Measurements from ENCODE around the gene MEIS1.

Gene MEIS1

DNA sequence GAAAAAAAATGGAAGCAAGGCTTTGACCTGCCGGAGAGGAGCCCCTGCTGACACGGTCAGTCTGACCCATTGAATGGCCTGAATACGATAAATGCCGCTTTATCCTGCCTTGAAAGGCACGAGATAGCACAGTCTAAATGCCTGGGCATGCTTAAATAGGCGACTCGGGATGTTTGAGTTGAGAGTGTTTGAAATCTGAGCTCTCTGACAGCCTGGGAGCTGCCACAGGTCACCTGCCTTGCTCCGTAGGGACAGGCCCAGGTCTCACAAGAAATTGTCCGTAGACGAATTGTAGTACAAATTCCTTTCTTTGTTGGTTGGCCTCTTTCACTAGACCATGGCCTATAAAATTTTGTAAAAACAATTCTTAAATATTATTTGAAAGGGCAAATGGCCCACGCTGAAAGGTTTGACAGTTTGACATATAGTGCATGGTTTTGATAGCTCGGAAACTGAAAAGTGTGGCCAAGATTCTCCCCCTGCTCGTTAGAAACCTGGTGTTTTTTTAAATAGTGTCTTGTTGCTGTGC lies 72.8 kb downstream of the MEIS1 start:
- peak; percentile 73 for DNase-seq (ENCODE audit: low spot score)

DNA sequence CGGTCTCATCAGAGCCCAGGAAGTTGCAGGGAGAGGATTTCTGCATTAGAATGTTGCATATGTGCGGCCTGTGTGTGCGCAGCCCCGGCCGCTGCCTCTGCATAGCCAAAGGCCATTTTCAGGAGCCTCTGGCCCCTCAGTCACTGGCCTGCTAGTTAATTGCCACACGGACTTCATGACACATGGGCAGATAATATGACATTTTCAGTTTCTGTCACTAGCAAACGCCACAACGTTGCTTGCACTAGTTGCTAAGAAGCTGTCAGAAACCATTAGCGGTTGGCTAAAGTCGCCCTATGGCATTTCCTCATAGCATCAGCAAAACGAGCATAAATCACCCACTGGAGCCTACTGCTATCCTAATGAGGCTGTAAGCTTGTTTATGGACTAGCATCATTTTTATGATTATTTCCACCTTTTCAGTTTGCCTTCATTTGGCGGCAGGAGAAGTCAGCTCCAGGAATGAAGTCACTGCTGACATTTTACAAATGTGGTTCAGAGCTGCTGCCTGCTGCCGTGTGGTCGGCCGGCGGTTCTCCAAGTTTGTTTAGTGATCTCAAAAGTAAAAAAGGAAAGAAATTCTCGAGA lies 73.7 kb downstream of the MEIS1 start:
- no peak for DNase-seq (ENCODE audit: low spot score)

DNA sequence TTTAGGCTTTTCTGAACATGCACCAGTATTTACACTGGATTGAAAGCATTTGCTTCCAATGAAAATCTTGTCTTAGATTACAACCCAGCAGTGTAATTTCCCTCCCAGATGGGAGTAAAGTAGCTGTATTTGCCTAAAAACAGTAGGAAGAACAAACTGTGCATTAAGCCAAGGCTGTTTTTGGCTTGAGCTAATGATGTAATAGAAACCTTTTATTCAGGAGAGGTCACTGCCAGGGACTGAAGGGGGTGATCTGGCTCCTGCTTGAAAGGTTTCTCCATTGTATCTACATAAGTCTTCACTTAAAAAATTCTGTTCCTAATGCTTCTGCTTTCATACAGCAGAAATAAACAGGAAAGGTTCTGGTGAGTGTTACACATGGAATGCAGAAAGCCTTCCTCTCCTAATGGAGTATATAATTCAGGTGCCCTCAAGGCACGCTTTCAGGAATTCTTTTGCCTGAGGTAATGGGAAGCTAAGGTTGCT lies 74.4 kb downstream of the MEIS1 start:
- no peak for DNase-seq (ENCODE audit: low spot score)

DNA sequence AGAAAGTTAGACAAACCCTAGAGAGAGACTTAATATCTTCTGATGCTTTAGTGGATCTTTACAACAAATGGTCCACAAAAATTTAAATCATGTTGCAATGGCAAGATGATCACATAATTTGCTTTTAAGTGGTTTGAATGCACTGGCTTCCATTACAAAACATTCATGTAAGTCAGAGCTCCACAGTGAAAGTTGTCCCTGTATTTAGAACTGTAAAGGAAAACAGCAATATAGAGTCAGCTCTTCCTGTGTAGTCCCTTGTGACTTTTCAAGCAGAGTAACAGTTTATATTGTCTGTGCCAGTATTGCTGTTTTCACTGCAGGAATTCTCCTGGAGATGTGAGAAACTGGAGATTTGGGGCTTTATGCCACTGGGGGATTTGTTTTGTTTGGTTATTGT lies 77.7 kb downstream of the MEIS1 start:
- DNase-seq (ENCODE audit: low spot score): no peak

DNA sequence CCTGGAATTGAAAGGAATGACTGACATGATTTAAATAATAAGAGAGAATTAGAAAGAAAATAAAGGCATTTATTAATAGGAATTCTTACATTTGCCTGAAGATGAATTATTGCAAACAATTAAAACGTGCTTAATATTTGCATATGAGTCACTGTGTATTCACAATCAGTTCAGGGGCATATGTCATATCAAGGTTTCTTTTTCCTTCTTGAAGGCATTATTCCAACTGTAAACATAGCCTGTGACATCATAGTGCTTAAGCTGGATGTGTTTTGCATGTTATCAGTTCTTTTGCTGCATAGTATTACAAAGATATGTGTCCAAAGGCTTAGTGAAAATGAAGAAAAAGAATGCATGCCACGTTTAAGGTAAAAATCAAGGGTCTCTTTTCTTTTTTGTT lies 80.8 kb downstream of the MEIS1 start:
- DNase-seq (ENCODE audit: low spot score): no peak

DNA sequence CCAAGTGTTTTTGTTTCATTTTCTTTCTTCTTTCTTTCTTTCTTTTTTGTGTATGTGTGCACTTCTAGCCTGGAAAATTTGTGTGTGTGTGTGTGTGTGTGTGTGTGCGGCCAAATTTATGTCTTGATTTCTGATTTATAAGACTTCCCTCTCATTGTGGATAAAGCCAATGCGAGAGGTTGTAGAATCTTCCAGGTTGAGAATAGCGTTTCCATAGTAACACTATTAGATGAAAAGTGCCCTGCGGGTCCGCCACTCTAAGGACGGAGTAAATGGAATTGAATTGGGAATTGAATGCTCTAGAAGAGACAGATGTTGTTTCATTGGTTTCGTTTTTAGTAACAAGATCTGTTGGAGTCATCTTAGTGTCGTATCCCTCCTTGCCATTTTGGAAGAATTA lies 81.6 kb downstream of the MEIS1 start:
- no peak for DNase-seq (ENCODE audit: low spot score)

DNA sequence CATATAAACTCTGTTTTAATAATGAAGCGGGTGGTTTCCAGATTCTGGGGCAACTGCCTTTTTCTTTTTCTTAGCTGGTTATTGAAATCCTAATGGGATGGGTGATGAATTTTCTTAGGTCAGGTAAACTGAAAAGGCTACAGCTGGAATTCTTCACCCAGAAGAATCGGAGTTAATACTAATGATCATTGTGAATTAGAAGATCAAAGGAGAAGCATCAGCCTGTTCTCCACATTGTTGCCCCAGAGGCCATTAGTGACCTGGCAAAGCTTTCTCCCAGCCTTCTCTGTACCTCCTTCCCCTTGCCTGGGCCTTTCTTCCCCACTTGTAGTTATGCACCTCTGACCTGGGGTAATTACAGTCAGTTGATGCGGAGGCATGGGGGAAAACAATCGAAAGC lies 82.8 kb downstream of the MEIS1 start:
- DNase-seq (ENCODE audit: low spot score): no peak

DNA sequence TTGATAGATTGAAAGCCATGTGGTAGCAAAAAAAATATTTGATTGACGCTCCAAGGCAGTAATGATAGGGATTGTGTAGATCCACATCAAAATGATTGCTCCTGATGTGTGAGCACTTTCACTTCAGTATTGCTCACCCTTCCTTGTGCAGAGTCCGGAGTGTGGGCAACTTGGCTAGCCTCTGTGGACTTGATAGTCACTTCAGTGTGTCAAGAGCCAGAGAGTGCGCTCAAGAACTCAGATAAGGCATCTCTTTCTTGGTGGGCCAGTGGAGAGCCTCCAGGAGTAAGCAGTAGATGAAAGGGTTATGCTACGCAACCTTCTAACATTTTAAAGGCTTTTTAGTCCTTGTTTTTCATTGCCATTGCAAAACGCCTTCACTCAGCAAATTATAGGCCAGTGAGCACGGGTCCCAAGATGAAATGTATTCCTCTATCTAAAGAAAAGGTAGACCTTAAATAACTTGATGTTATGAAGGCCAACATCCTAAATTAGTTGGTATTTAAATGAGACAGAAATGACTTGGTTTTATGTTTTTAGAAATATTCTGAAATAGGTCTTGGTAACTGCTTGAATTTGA lies 84.4 kb downstream of the MEIS1 start:
- DNase-seq (ENCODE audit: low spot score): no peak

DNA sequence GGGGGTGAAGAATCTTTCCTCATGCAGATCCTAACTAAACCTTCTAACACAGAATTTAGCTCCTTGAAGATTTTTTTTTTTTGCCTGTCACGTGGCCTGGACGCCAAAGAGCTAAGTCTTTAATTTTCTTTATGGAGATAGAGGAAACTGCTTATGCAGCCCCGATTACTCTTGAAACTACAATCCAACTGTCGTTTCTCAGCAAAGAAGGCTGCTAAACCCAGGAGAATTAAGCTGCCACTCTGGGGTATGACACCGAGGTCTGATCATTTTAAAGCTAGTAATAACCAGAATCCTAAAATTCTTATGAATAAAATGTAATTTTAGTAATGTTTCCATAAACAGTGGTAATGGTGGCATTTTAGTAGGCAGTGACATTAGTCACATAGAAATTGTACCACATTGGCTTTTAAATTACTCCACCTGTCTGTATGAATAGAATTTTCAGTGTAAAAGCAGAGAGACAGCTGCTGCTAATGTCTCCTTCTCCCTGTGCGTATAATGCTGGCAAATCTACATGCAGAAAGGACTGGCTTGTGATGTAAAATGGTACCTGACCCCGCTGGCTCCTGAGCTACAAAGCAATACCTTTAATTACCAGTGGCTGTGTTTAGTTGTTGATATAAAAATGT lies 86.5 kb downstream of the MEIS1 start:
- no peak for DNase-seq (ENCODE audit: low spot score)

DNA sequence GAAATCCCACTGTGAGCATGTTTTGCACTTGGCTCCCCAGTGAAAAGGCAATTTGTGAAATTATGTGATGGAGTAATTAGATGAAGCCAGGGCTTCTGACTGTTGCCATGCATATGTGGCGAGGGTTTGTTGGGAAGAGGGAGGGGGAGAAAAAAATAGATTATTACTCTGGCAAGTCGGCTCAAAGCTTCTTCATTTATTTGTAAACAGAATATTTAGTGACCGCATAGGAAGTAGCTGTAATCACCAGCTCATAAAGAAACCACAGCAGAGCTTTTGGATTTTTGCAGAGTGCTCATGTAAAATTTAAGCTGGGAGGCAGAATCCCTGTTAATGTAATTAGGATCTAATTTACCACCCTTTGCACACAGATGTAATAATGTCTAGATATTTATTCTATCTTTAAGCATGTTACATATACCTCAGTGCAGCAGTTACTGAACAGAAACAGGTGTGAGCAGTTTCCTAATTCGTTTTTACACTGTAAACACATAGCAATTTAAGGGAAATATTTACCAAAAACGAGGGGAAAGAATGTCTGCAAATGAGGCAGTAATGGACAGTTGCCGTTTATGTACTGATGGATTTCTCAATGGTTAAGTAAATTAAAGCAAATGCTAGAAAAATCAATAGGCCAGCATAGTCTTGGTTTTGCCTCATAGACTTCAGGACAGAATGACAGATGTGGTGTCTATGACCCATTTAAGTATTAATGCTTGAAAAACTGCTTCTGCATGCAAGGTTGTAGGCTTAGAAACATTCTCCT lies 87.9 kb downstream of the MEIS1 start:
- no peak for DNase-seq (ENCODE audit: low spot score)

DNA sequence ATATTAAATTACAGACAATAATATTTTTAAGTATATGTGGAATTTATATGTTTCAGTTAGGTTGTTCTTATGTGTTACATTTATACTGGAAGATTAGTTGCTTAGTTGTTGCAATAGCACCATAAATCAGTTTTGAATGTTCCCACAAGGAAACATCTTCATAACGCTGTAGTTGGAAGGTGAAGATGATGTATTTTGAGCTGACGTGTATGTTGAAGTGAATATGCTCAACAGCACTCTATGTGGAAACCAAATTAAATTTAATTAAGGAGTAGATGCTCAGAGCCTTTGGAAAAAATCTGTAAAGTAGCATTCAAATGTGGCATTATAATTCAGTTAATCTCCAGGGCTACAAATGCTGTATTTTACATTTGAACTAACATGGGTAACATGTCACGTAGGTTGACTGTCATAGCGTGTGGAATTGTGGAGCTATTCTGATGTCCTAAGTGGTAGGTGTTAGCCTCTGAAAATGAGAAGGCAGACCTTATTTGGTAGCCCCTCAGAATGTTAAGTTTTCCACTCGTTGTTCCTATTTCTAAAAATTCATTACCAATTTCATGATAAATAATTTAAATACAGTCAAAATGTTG lies 88.5 kb downstream of the MEIS1 start:
- DNase-seq (ENCODE audit: low spot score): no peak

DNA sequence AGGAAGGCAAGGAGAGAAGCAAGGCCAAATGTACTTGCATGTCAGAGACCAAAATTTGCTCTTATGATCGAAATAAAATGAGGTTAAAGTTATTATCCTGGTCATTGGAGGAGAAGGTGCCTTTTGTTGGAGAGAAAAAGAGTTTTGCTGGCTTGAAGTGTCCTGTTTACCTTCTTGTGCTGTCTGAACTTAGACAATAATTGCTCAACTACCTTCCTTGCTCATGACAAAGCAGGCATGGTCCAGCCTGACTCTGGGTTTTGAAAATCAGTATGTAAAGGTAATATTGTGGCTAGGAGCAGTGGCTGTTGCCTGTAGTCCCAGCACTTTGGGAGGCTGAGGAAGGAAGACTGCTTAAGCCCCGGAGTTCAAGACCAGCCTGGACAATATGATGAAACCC lies 89.1 kb downstream of the MEIS1 start:
- DNase-seq (ENCODE audit: low spot score): no peak

DNA sequence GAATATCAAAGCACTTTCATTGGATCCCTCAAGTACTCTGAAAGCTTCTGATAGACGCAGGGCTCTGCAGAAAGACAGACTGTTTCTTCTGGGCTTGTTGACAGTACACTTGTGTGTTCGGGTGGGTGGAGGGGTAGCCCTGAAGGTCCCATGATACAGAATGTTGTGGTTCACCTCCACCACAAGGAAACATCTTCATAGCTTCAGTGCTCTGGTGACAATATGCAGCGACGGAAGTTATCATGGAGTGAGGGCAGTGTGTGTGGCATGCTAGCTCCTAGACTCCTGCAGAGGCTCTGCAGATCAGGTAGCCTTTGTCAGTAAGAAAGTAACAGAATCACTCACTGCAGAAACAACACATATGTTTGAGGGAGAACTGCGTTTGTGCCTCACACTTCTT lies 90.7 kb downstream of the MEIS1 start:
- DNase-seq (ENCODE audit: low spot score): no peak

DNA sequence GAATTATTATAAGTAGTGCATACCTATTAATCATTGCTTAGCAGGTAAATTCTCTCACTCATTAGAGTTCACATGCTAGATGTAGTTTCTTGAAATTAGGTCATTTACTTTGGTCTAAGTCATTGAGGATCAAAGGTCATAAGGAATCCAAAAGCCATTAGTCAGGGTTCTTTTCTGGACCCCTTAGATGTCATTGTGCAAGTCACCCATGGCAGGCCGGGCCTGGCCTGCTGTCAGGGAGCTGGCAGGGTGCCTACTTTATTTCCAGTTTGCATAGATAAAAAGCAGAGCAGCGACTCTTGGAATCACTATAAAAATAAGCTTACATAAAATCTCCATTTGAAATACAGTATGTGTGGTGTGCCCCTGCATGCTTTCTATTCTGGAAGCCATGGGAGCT lies 91.3 kb downstream of the MEIS1 start:
- no peak for DNase-seq (ENCODE audit: low spot score)

DNA sequence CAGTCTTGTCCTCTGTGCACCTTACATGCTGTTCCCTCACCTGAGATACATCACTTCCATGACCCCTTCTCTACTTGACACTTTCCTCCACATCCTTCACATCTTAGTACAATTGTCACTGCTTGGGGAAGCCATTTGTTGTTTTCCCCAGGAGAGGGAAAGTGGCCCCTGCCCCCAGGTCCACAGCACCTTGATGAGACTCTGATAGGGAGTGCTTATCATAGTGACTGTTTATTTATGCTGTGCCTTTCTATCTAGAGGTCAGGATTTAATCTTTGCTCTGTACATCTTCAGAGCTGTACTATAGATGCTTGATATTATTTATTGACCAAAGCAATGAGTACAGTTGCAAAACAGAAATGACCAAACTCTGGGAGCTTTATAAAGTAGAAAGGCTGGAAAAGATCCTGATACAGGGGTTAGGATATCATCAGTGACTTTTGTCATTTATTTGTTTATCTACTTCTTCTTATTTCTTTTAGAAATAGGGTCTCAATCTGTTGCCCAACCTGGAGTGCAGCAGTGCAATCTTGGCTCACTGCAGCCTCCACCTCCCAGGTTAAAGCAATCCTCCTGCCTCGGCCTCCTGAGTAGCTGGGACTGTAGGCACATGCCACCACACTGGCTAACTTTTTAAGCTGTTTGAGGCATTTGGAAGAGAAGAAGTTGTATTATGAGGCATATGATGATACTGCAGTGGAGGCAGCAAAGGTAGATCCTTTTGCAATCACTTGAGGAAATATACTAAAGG lies 94.2 kb downstream of the MEIS1 start:
- no peak for DNase-seq (ENCODE audit: low spot score)

DNA sequence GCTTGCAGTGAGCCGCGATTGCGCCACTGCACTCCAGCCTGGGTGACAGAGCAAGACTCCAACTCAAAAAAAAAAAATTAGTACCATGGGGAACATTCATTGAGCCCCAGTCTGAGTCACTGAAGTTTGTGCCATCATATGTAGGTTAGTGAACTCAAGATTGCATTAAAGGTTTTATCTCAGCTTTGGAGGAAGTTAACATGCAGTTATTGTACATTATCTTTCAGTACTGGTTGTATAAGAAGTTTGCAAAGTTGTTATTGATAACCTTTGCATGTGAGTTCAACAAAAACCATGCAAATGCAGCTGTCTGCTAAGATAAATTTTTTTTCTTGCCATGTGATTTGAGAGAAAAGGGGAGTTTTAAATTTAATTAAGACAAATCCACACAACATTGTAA lies 95.7 kb downstream of the MEIS1 start:
- no peak for DNase-seq (ENCODE audit: low spot score)

DNA sequence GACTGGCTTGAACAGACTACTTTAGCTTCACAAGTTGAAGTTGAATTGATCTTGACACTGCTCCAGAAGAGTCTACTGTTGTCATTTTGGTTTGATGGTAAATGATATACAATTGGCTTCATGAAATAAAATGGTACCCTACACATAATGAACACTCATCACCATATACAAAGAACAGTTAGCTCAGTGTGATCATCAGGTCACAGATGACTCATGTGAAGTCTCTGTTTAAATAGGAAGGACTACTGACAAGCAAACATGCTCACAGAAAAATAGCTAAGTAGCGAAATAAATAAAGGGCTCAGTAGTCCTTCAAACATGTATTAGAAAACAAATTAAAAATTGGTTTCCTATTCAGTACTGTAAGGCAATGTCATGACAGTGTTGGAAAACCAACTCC lies 96.2 kb downstream of the MEIS1 start:
- no peak for DNase-seq (ENCODE audit: low spot score)

DNA sequence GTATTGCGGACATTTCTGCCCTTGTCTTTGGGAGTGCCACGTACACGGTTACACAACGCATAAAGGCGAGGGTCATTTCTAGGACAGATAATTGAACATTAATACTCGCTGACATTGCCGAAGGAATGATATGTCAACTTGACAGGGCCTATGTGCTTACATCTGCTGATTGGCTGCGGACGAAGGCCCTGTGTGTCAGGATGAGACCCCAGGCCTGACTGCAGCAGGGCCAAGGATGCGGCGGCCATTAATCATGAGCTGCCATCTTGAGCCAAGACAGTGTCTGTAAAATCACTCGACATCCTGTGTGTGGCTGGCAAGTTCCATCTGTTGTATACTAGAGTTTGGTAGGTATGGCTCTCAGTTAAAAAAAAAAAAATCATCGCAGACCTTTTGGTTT lies 96.6 kb downstream of the MEIS1 start:
- no peak for DNase-seq (ENCODE audit: low spot score)

DNA sequence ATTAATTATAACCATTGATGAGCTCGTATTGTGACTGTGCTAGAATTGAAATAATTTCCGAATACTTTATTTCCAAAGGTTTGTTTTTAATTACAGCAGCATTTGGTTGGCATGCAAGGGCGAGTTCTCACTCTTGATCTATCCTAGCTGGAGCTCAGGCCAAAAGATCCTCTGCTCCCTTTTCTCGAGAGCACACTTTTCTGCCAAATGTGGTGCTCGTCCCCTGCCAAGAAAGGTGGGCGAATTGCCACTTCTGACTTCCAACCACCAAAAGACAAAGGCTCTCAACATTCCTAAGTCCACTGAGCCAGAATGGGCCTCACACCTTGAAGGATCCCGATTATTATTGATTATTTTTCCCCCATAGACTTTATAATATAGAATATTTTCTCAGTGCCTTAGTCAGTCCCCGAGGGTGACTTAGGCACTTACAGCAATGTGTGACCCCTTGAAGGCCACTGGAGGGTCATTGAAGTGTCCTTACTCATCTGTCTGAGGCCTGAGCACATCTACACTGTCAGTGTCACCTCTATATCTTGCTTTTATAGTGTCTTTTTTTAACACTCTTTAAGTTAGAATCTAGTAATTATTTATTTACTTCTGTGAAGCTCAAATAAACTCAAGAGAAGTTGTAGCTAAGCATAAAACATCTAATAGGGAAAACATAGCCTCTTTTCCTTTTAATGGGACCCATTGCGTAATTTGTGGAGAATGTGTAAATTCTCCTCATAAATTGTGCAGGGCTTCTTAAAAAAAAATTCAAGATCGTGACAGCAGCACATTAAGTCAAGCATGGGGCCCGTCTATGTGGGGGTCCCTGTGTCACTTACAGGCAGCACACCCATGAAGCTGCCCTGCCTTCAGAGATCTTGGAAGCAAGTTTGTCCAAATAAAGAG lies 98.3 kb downstream of the MEIS1 start:
- DNase-seq (ENCODE audit: low spot score): no peak

DNA sequence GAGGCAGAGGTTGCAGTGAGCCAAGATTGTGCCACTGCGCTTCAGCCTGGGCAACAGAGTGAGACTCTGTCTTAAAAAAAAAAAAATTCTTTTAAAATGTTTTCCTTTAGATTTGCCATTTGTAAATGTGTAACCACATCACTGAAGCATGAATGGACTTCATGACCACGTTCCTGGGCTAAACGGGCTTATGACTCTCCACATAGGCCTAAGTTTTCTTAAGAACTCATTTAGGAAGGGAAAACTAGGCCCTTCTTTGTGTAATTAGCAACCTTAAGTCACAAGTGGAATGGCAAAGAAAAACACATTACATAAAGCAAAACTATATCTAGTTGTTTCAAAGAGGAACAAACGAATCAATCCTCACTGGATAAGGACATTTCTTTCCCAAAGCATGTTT lies 99.5 kb downstream of the MEIS1 start:
- no peak for DNase-seq (ENCODE audit: low spot score)
